ENCODE data around the gene FADS2.

The FADS2 gene

DNA sequence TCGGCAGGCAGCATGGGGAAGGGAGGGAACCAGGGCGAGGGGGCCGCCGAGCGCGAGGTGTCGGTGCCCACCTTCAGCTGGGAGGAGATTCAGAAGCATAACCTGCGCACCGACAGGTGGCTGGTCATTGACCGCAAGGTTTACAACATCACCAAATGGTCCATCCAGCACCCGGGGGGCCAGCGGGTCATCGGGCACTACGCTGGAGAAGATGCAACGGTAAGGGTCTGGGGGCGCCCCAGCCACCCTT is 204 bp downstream of the FADS2 start:
- Histone ChIP-seq H3K27me3 (ENCODE audit: insufficient read depth, low read depth, severe bottlenecking) (no peaks in the 10 kb centered on the region), H3K4me3 (ENCODE audit: low read depth, low read length) (peak overlapping the region; percentile 70), H3K27ac (peak overlapping the region; percentile 96), H3K36me3 (peaks cover 39% of the 10 kb centered on the region), H3K9me3 (ENCODE audit: severe bottlenecking) (no peaks in the 10 kb centered on the region)
- DNase-seq: no peak
- TF ChIP-seq, protein P1, sequence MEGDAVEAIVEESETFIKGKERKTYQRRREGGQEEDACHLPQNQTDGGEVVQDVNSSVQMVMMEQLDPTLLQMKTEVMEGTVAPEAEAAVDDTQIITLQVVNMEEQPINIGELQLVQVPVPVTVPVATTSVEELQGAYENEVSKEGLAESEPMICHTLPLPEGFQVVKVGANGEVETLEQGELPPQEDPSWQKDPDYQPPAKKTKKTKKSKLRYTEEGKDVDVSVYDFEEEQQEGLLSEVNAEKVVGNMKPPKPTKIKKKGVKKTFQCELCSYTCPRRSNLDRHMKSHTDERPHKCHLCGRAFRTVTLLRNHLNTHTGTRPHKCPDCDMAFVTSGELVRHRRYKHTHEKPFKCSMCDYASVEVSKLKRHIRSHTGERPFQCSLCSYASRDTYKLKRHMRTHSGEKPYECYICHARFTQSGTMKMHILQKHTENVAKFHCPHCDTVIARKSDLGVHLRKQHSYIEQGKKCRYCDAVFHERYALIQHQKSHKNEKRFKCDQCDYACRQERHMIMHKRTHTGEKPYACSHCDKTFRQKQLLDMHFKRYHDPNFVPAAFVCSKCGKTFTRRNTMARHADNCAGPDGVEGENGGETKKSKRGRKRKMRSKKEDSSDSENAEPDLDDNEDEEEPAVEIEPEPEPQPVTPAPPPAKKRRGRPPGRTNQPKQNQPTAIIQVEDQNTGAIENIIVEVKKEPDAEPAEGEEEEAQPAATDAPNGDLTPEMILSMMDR (IDR thresholded peaks at IDR 0.05; ENCODE audit: low read depth, low read length): no peak

DNA sequence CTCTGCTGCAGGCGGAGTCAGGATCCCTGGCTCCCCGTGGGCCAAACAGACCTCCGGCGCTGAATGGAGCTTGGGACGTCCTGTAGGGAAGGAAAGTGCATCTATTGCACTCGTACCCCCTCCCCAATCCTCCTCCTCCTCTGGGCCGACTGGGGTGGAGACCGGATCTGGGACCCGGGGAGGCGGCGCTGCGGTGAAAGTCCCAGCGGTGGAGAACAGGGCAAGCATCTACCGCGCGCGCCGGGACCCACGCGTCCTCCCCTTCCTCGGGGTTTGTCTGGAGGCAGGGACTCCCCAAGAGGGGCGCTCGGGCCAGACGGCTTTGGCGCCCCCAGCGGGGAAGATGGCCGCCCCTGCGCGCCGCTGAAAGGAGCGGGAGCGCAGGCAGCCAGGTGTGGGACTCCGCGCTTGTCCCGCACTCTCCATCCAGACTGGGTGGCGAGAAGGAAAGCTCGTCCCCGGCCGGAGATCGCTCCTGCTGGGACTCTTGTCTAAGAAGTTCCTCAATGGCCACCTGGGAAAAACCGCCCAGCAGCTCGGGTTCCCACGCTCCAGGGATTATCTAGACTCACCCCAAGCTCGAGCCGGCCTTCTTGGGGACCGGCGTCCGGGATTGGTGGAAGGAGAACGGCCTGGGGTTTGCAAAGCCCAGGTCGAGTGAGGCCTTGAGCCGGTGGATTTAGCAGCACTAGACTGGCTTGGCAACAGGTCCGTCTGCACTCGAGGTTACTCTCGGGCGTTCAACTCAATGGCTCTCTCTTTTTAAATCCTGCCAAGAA is 718 bp downstream of the FADS2 start:
- Histone ChIP-seq H3K27ac (peak overlapping the region; percentile 96), H3K36me3 (peaks cover 44% of the 10 kb centered on the region), H3K27me3 (ENCODE audit: insufficient read depth, low read depth, severe bottlenecking) (no peaks in the 10 kb centered on the region), H3K9me3 (ENCODE audit: severe bottlenecking) (no peaks in the 10 kb centered on the region), H3K4me3 (ENCODE audit: low read depth, low read length) (peak overlapping the region; percentile 70)
- TF ChIP-seq, protein P1 (IDR thresholded peaks at IDR 0.05; ENCODE audit: low read depth, low read length): peak; percentile 63
- peak; percentile 81 for DNase-seq

DNA sequence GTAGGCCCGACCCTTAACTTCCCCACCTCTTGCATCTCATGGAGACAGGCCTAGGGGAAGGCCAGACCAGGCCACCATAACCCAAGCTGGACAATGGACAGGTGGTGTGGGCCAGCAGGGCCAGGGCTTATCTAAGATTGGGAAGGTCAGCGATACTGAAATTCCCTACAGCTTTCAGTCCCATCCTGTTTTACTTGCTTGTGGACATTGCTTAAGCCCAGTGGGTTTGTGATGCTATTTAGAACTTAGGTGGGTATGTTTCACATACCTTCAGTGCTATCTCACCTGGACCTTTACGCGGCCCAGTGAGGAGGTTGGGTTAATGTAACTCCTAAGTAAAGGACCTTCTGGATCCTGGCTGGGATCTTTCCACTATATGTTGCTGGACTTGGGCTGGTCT is 1.7 kb downstream of the FADS2 start:
- TF ChIP-seq, protein P1 (IDR thresholded peaks at IDR 0.05; ENCODE audit: low read depth, low read length): no peak
- H3K27ac ChIP-seq: peak overlapping the region; percentile 96
- no peaks in the 10 kb centered on the region for H3K9me3 ChIP-seq (ENCODE audit: severe bottlenecking)
- H3K4me3 ChIP-seq (ENCODE audit: low read depth, low read length): peak overlapping the region; percentile 70
- H3K27me3 ChIP-seq (ENCODE audit: insufficient read depth, low read depth, severe bottlenecking): no peaks in the 10 kb centered on the region
- DNase-seq: peak; percentile 32
- H3K36me3 ChIP-seq: peaks cover 44% of the 10 kb centered on the region

DNA sequence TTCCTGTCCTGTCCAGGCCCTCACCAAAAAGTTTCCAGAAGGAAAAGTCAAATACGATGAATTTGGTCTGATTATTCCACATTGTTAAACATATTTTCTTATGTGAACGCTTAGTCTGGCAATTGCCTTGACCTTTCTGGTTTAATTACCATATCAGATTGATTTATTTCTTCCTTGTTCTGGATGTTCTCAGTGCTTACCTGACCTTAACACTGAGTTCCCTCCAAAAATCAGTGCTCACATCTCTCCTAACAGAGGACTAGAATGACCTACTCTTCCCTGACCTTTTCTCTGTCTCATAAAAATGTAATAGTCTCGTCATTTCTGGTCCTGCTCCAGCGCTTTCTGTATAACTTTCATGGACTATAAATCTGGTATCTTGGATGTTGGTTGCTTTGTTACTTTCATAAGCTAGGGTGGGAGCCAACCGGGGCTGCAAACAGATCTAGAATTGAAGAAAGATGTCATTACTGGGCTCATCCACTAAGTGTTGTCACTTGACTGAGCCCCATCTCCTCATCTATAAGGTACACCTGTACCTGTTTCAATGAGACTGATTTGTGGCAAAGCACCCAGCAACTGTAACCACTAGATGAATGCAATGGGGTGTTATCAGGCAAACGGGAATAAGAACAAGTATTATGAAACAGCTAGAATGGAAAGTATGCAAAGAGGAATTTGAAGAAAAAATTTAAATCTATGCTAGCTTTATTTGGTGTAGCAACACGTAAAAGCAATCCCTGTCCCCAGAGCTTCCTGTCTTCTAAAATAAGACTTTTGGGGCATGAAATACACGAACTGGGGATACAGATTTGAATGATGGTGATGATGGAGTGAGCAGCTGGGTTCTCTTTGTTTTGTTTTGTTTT is 2.4 kb downstream of the FADS2 start:
- Histone ChIP-seq H3K36me3 (peaks cover 44% of the 10 kb centered on the region), H3K27ac (no peak overlapping the region; the same call in 1 of the 2 replicates), H3K9me3 (ENCODE audit: severe bottlenecking) (no peaks in the 10 kb centered on the region), H3K27me3 (ENCODE audit: insufficient read depth, low read depth, severe bottlenecking) (no peaks in the 10 kb centered on the region), H3K4me3 (ENCODE audit: low read depth, low read length) (peak overlapping the region; percentile 70)
- TF ChIP-seq, protein P1 (IDR thresholded peaks at IDR 0.05; ENCODE audit: low read depth, low read length): no peak
- DNase-seq: no peak

DNA sequence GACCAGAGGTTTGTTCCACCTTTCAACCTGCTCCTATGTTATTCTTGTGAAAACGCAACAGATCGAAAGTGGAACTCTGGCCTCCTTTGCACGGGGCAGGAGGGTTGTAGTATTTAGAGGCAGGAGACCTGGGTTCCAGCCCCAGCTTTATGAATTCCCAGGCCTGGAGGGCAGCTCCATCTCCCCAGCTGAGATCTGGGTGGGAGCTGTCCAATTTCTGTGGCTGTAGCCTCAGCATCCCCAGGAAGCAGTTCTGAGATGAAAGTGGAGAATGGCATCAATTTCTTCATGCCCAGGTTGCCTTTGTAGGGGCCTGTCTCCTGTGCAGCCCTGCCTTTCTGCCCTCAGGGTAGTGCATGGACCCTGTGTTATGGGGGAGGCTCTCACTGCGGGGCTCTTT is 4.1 kb downstream of the FADS2 start:
- TF ChIP-seq, protein P1 (IDR thresholded peaks at IDR 0.05; ENCODE audit: low read depth, low read length): no peak
- peaks cover 50% of the 10 kb centered on the region for H3K36me3 ChIP-seq
- no peaks in the 10 kb centered on the region for H3K9me3 ChIP-seq (ENCODE audit: severe bottlenecking)
- no peak overlapping the region for H3K4me3 ChIP-seq (ENCODE audit: low read depth, low read length)
- DNase-seq: no peak
- H3K27me3 ChIP-seq (ENCODE audit: insufficient read depth, low read depth, severe bottlenecking): no peaks in the 10 kb centered on the region
- H3K27ac ChIP-seq: no peak overlapping the region

All from WERI-Rb-1 (cell line).